ENCODE measurements around the gene ARHGAP23. TPM values are rescaled to one million over a fixed set of nuclear protein-coding genes. Genes with fewer than 3 reads are reported as not detected.

ARHGAP23 gene
- total and polyA plus RNA-seq, 2 donors (not counting 3 experiments of a cell fraction or from before 2014, with no cell fraction given) = 25.4 to 190 TPM

DNA sequence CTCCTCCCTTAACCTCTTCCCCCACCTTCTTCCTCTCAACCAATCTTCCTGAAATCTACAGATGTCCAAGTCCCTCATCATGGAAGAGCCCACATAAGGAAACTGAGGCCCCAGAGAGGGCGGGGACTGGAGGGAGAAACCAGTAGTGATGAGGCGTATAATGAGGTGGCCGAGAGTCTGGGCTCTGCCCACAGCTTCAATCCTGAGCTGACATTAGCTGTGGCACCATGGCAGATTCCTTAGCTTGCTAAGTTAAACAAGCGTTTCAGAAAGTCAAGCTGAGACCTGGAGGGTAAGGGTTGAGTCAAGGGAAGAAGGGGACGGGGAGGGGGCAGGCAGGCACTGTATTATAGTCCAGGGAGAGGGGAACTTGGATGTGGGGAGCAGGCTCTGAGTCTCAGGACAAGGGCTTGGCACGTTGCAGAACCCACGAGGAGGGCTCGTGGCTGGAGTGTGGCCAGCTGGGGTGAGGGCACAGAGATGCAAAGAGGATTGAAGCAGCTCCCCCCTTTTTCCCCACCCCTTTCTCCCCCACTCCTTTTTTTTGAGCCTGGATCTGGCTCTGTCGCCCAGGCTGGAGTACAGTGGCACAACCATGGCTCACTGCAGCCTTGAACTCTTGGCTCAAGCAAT lies 13.3 kb downstream of the ARHGAP23 start:
- Histone ChIP-seq H3K27me3 (ENCODE audit: control insufficient read depth in 2 of 2, insufficient read depth in 2 of 2, low read length in 2 of 2) (no peaks in the 10 kb centered on the region), H2AFZ (ENCODE audit: low read depth, low read length) (no peak overlapping the region), H3K9ac (replicated peaks; ENCODE audit: extremely low read depth, insufficient read depth, low read length) (no peak overlapping the region), H3K9me1 (replicated peaks; ENCODE audit: control insufficient read depth, extremely low read depth, insufficient read depth, low read length) (no peaks in the 10 kb centered on the region), H3K36me3 (ENCODE audit: control insufficient read depth in 2 of 2, extremely low read depth in 1 of 2, insufficient read depth in 2 of 2, low read length in 2 of 2) (no peaks in the 10 kb centered on the region), H3K9me3 (replicated peaks; ENCODE audit: control insufficient read depth, insufficient read depth, low read length) (no peaks in the 10 kb centered on the region), H3K4me2 (ENCODE audit: insufficient read depth, low read length) (no peak overlapping the region), H4K20me1 (replicated peaks; ENCODE audit: control insufficient read depth, extremely low read depth, insufficient read depth, low read length) (no peaks in the 10 kb centered on the region), H3K4me1 (ENCODE audit: control insufficient read depth, extremely low read depth, insufficient read depth, low read length) (peaks cover 11% of the 10 kb centered on the region), H3K4me3 (replicated peaks in 1 of 3; ENCODE audit: insufficient read depth in 1 of 3, low read depth in 1 of 3, low read length in 3 of 3) (no peak overlapping the region), H3K27ac (ENCODE audit: insufficient read depth, low read depth, low read length) (no peak overlapping the region), H3K79me2 (ENCODE audit: control insufficient read depth, insufficient read depth, low read length) (peaks cover 79% of the 10 kb centered on the region)
- DNase-seq (ENCODE audit: low read depth, low spot score) = no peak
- intact Hi-C loops (cut with micrococcal nuclease) = no loop called here
- FAIRE-seq = no peak
- no TSS peak for BruUV-seq (replicated peaks)
- dilution Hi-C loops (cut with MboI; ENCODE audit: extremely low pct_ligation_motif_present, low sequenced_read_pairs) = no loop called here
- TF ChIP-seq, protein P1, sequence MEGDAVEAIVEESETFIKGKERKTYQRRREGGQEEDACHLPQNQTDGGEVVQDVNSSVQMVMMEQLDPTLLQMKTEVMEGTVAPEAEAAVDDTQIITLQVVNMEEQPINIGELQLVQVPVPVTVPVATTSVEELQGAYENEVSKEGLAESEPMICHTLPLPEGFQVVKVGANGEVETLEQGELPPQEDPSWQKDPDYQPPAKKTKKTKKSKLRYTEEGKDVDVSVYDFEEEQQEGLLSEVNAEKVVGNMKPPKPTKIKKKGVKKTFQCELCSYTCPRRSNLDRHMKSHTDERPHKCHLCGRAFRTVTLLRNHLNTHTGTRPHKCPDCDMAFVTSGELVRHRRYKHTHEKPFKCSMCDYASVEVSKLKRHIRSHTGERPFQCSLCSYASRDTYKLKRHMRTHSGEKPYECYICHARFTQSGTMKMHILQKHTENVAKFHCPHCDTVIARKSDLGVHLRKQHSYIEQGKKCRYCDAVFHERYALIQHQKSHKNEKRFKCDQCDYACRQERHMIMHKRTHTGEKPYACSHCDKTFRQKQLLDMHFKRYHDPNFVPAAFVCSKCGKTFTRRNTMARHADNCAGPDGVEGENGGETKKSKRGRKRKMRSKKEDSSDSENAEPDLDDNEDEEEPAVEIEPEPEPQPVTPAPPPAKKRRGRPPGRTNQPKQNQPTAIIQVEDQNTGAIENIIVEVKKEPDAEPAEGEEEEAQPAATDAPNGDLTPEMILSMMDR (IDR thresholded peaks at IDR 0.05; ENCODE audit: extremely low read depth in 1 of 2, insufficient read depth in 1 of 2, low read depth in 1 of 2, low read length in 2 of 2) = no peak
- no peak for TF ChIP-seq POLR2A (IDR thresholded peaks at IDR 0.05; ENCODE audit: low read depth, low read length)
- no peak for TF ChIP-seq GATA2 (IDR thresholded peaks at IDR 0.05; ENCODE audit: insufficient read depth, insufficient read length, low read depth, low read length)
- no peak for TF ChIP-seq FOS (IDR thresholded peaks at IDR 0.05; ENCODE audit: borderline replicate concordance, insufficient read depth, low read length)
- TF ChIP-seq JUN (IDR thresholded peaks at IDR 0.05; ENCODE audit: borderline replicate concordance, insufficient read depth, insufficient read length, low read depth) = no peak
- TF ChIP-seq POLR2AphosphoS5 (IDR thresholded peaks at IDR 0.05; ENCODE audit: insufficient read depth, low read depth, low read length) = no peak
- no peak for TF ChIP-seq EZH2 (IDR thresholded peaks at IDR 0.05; ENCODE audit: borderline replicate concordance, low read depth, low read length, severe bottlenecking)
- TF ChIP-seq, protein P2, sequence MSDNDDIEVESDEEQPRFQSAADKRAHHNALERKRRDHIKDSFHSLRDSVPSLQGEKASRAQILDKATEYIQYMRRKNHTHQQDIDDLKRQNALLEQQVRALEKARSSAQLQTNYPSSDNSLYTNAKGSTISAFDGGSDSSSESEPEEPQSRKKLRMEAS (IDR thresholded peaks at IDR 0.05; ENCODE audit: insufficient read depth, insufficient read length) = no peak
- TF ChIP-seq MYC (IDR thresholded peaks at IDR 0.05; ENCODE audit: low read depth, low read length) = no peak
- ChIA-PET POLR2A (no interaction called here), CTCF (interaction anchor here (0.6 to 4.0 kb wide), 6 partner anchors 9 to 68 kb away, joined by 3 to 35 read pairs (median 4); no protein-coding TSS in a partner anchor)
